HG02840 (cell line): ENCODE data around the gene HRH2.

Source experiments
- ATAC-seq: cut with Tn5 transposase; IDR thresholded peaks from one replicate; pipeline ENCODE4 v1.9.1; 2021; ENCODE audit warnings: mild to moderate bottlenecking, moderate library complexity, moderate number of reproducible peaks; ENCODE audit not compliant: unreplicated experiment, low FRiP score

HRH2 gene

DNA sequence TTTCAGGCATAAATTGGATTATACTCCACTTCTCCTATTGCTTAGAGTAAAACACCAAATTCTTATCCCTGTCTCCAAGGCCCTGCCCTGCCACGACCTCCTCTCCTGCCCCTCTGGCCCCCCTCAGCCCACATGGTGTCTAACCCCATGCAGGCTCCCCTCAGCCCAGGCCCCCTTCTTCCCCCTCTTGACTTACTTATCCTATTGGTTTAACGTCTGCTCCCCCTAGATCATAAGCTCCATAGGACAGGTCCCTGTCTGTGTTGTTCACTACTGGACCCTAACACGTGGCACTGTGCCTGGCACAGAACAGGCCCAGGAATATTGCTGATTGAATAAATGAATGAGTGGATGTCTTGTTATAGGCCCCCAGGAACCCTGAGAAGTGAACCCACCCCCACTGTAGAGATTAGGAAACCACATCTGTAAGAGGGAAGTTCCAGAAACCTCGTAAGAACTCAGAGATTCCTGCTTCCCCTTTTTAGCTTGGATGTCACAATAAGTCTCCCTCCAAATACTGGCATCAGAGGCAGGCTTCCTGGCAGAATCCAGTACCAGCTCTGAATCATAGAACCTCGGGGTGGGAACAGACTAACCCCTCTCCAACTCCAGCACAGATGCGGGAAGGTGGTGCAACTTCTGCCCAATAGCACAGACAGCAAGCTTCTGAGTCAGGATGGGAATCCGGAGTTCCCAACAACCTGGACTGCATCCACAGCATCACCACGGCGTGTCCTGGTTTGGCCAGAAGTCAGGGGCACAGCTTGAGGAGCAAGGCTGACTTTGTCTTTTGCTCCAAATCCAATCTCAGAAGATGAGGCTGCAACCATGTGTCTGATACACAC, 31.5 kb downstream of the HRH2 start:
- ATAC-seq: no peak

DNA sequence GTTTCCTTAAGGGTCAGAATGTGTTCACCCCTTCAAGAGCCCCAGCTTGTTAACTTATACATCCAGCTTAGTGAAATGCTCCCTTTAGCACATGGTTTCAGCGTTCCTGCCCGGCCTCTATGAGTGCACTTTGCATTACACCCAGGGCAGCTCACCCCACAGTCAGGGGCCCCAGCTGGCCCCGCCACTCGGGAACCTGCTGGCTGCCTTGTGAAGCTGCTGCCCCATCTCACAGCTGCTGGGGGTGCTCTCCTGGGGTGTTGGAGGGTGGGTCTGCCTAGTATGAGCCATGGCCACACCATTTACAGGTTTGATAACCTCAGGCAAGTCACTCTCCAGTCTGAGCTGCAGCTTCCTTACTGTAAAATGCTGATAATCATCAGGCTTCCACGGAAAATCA, 32.2 kb downstream of the HRH2 start:
- ATAC-seq: no peak

GRCh38 chr5:175690586-175690985, 32.7 kb downstream of the HRH2 start:
- ATAC-seq: no peak

- ATAC-seq: no peak
Observed at GRCh38 chr5:175691761-175692160, 33.9 kb downstream of the HRH2 start.

GRCh38 chr5:175692235-175692995, 34.5 kb downstream of the HRH2 start:
- ATAC-seq: no peak

DNA sequence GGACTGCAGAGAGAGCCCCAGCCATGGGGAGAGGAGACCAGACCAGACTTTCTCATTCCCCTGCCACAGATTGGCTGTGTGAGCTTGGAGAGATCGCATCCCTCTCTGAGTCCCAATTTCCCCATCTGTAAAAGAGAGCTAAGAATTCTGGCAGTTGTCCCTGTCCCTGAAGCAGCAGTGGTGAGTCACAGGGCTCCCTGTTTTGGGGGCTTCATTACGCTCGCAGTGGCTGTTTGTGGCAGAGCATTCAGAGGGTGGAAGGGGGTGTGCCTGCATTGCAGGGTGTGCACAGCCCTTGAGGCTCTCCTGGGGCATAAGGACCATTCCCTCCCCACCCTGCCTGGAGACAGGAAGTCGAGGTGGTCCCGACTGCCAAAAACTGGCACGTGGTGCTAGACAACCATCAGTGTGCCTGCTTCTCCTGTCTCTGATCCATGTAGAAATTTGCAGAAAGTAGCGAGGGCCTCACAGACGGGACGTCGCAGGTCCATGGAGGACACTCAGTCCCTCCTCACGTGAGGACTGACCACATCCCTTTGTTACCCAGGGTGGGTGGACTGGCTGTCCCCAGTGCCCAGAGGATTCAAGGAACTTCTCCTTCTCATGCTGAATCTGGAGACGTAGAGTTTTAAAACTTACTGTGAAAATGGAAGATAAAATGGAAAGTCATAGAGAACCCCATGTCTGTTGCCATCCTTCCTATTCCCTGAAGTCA, 35.3 kb downstream of the HRH2 start:
- no peak for ATAC-seq

GRCh38 chr5:175693741-175694140, 35.9 kb downstream of the HRH2 start:
- no peak for ATAC-seq

DNA sequence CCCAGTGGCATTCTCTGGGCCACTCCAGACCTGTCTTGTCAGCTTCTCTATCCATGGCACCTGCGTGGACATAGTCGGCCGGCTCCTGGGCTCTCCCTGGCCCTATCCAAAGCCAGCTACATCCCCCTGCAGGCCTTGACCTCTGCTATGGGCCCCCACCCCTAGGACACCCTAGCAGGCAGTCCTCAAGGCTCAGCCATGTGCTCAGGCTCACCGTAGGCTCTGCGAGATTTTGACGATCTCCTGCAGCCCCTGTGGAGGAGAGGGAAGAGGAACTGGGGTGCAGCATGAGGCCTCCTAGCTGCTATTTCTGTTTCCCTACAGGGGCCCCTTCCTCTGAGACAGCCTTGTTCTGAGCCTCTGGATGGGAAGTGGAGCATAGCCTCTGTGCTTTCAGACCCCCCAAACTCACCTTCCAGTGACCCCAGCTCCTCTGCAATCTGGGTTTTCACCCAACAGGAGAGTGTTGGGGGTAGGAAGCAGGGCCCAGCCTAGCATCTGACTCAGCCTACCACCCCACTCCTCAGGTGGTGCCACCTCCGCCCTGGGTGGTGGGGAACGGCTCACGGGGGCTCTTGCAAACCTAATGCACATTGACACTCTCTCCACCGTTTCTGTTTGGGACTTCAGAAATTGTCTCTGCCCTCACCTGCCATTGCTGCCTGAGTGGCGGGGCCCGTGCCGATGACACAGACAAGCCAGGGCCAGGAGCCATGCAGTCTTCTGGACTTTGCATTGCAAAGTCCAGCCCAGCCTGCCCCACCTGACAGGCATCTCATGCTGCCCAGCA, 36.7 kb downstream of the HRH2 start:
- ATAC-seq: no peak

- no peak for ATAC-seq
Observed at GRCh38 chr5:175695161-175696126, 37.6 kb downstream of the HRH2 start.

- no peak for ATAC-seq
Observed at GRCh38 chr5:175696139-175696854, 38.4 kb downstream of the HRH2 start.

GRCh38 chr5:175696855-175697198, 39.0 kb downstream of the HRH2 start:
- ATAC-seq: no peak

GRCh38 chr5:175697846-175698245, 40.0 kb downstream of the HRH2 start:
- no peak for ATAC-seq

GRCh38 chr5:175698401-175699115, 40.7 kb downstream of the HRH2 start:
- ATAC-seq: no peak

- ATAC-seq: no peak
Observed at GRCh38 chr5:175700991-175701390, 43.1 kb downstream of the HRH2 start.

DNA sequence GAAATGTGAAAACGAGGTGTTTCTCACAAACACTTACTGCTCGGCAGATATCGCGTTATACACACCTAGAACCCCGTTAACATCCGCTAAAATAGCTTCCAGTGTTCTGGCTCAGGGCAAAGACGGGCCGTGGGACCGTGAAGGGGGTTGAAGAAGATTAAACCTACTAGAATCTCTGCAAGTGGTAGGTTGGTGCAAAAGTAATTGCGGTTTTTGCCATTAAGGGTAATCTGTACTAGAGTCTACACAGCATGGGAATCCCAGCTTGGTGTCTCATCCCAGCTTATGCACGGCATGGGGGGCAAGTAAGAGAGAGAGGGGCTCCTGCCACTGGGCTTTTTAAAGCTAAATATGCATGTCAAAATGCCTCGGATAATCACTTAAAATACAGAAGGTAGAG, 43.9 kb downstream of the HRH2 start:
- no peak for ATAC-seq

DNA sequence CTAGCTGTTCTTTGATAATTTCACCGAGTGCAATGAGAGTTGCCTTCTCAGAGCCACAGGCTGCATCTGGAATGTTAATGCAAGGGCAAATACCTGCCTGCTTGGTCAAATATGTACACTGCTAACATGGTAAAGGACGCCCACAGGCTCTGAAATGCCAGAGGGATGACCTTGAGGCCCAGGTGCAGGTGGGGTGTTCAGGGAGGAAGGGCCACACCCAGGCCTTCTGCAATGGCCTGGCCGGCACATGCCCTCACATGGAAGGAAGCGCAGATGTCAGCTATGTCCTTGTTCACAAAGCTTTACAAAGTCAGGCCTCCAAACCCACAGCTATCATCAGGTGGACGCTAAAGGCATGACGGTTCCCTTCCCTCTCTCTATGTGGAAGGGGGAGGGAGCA, 48.6 kb downstream of the HRH2 start:
- no peak for ATAC-seq

DNA sequence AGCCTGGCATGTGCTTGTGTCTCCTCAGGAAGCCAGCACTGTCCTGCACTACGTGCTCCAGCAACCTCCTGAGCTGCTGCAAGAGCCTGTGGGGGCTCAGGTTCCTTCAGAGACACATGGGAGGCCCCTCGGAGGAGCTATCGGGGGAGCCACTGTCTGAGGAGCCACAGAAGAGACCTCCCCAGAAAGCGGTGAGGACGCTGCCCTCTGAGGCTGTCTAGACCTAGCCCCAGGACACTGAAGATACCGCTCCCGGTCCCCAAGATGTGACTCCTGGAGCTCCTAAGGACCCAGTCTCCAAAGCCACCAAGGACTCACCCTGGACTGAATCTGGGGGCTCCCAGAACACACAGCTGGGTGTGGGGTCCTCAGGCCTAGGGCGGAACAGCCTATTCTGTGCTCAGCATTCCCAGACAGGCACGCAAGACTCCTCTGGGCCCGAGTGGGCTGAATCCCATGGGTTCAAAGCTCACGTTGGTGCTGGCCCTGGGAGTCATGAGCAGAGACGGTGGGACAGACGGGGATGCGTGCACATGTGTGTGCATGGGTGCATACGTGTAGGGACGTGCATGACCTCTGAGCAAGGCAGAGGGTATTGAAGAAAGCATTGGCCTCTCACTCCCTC, 50.0 kb downstream of the HRH2 start:
- no peak for ATAC-seq
